ENCODE measurements around the gene NUP153.
"Not testable (repeated sequence)": the region's sequence is repeated elsewhere in the genome, so short reads cannot be mapped to it uniquely, and the experiment has no call there.

GRCh38 chr6:17586623-17587022 is 120.1 kb downstream of the NUP153 start:
- TF ChIP-seq TCF12 (IDR thresholded peaks at IDR 0.05; ENCODE audit: low read depth, low read length); TBP (IDR thresholded peaks at IDR 0.05; ENCODE audit: low read depth, low read length); CTCF (IDR thresholded peaks at IDR 0.05; ENCODE audit: control extremely low read depth in 1 of 3, insufficient read depth in 1 of 3, low read depth in 1 of 3, low read length in 3 of 3); GTF2F1 (IDR thresholded peaks at IDR 0.05; ENCODE audit: borderline replicate concordance, low read depth, low read length); POLR2A (IDR thresholded peaks at IDR 0.05; ENCODE audit: control extremely low read depth in 1 of 2, low read depth in 2 of 2, low read length in 2 of 2); CHD7 (IDR thresholded peaks at IDR 0.05; ENCODE audit: insufficient replicate concordance, low read length); USF2 (IDR thresholded peaks at IDR 0.05; ENCODE audit: low read length); CHD1 (IDR thresholded peaks at IDR 0.05; ENCODE audit: low read depth, low read length); GABPA (IDR thresholded peaks at IDR 0.05; ENCODE audit: borderline replicate concordance, insufficient read depth, low read length); JUND (IDR thresholded peaks at IDR 0.05; ENCODE audit: low read length); YY1 (IDR thresholded peaks at IDR 0.05; ENCODE audit: low read depth, low read length); RAD21 (IDR thresholded peaks at IDR 0.05 in 1 of 2, conservative IDR thresholded peaks at IDR 0.05 in 1 of 2; ENCODE audit: low read depth in 2 of 2, low read length in 2 of 2); TAF1 (IDR thresholded peaks at IDR 0.05; ENCODE audit: low read depth, low read length): not testable (repeated sequence)
